Measurements from ENCODE around the gene COL4A1.

COL4A1 gene

GRCh38 chr13:110133425-110134235 lies 173.3 kb downstream of the COL4A1 start:
- H3K27me3 ChIP-seq (ENCODE audit: insufficient read depth, low read length), result no peaks in the 10 kb centered on the region
- H3K79me2 ChIP-seq (ENCODE audit: insufficient read depth, low read length), result no peaks in the 10 kb centered on the region
- H3K9me2 ChIP-seq (ENCODE audit: low read depth, low read length), result no peaks in the 10 kb centered on the region
- no peak overlapping the region for H2AFZ ChIP-seq (ENCODE audit: low read length)
- no peaks in the 10 kb centered on the region for H4K20me1 ChIP-seq (ENCODE audit: insufficient read depth, low read length)
- H3F3A ChIP-seq (ENCODE audit: insufficient read depth, low read length), result no peaks in the 10 kb centered on the region
- TF ChIP-seq, protein P1, sequence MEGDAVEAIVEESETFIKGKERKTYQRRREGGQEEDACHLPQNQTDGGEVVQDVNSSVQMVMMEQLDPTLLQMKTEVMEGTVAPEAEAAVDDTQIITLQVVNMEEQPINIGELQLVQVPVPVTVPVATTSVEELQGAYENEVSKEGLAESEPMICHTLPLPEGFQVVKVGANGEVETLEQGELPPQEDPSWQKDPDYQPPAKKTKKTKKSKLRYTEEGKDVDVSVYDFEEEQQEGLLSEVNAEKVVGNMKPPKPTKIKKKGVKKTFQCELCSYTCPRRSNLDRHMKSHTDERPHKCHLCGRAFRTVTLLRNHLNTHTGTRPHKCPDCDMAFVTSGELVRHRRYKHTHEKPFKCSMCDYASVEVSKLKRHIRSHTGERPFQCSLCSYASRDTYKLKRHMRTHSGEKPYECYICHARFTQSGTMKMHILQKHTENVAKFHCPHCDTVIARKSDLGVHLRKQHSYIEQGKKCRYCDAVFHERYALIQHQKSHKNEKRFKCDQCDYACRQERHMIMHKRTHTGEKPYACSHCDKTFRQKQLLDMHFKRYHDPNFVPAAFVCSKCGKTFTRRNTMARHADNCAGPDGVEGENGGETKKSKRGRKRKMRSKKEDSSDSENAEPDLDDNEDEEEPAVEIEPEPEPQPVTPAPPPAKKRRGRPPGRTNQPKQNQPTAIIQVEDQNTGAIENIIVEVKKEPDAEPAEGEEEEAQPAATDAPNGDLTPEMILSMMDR (IDR thresholded peaks at IDR 0.05; ENCODE audit: low read length), result no peak
- TF ChIP-seq EZH2 (IDR thresholded peaks at IDR 0.05; ENCODE audit: borderline replicate concordance, low read length), result no peak
- H3K27ac ChIP-seq (ENCODE audit: low read depth, low read length, poor library complexity, severe bottlenecking), result no peak overlapping the region
- no peaks in the 10 kb centered on the region for H3K9me3 ChIP-seq (ENCODE audit: low read length)
- H3K9ac ChIP-seq (ENCODE audit: low read length), result no peak overlapping the region
- no peak overlapping the region for H3K4me2 ChIP-seq (ENCODE audit: low read length)
- no peaks in the 10 kb centered on the region for H3K4me1 ChIP-seq (ENCODE audit: insufficient read depth, low read length, severe bottlenecking)
- H3K36me3 ChIP-seq (ENCODE audit: insufficient read depth, low read length), result no peaks in the 10 kb centered on the region
- H3K4me3 ChIP-seq (ENCODE audit: low read depth, low read length, poor library complexity, severe bottlenecking), result no peak overlapping the region

DNA sequence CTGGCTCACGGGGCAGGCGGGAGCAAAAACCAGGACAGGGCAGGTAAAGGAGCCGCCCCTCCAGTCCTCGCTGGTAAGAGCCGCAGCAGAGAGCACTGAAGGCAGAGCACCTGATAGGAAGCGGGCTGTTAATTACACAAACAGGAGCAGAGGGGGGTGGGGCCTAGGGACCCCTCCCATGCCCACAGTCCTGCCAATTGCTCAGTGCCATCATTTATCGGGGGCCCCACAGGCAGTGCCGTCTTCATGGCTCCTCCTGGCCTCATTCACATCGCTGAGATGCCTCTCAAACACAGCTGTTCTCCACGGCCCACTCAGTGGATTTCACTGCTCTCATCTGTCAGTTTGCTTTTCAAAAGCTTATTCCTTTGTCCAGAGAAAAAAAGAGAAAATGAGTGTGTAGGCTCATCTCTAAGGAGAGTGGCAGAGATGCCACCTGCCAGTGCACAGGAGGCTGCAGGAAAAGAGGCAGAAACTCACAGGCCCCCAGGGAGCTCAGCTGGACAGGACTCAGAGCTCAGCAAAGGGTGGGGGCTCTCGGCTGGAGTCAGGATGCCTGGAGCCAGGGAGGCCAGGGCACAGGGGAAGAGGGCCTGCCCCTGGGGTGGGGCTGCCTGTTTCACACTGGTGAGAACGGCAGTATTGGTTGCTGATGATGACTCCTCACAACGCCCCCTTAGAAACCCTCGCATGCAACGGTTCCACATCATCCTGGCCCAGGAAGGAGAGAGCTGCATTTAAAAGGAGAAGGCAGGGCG lies 174.6 kb downstream of the COL4A1 start:
- no peaks in the 10 kb centered on the region for H3K9me3 ChIP-seq (ENCODE audit: low read length)
- no peaks in the 10 kb centered on the region for H3K27me3 ChIP-seq (ENCODE audit: insufficient read depth, low read length)
- H3K36me3 ChIP-seq (ENCODE audit: insufficient read depth, low read length), result no peaks in the 10 kb centered on the region
- no peaks in the 10 kb centered on the region for H3K9me2 ChIP-seq (ENCODE audit: low read depth, low read length)
- no peak overlapping the region for H3K27ac ChIP-seq (ENCODE audit: low read depth, low read length, poor library complexity, severe bottlenecking)
- H3F3A ChIP-seq (ENCODE audit: insufficient read depth, low read length), result no peaks in the 10 kb centered on the region
- no peaks in the 10 kb centered on the region for H3K4me1 ChIP-seq (ENCODE audit: insufficient read depth, low read length, severe bottlenecking)
- no peak overlapping the region for H3K4me2 ChIP-seq (ENCODE audit: low read length)
- H3K79me2 ChIP-seq (ENCODE audit: insufficient read depth, low read length), result no peaks in the 10 kb centered on the region
- H4K20me1 ChIP-seq (ENCODE audit: insufficient read depth, low read length), result no peaks in the 10 kb centered on the region
- no peak overlapping the region for H3K9ac ChIP-seq (ENCODE audit: low read length)
- H2AFZ ChIP-seq (ENCODE audit: low read length), result no peak overlapping the region
- no peak overlapping the region for H3K4me3 ChIP-seq (ENCODE audit: low read depth, low read length, poor library complexity, severe bottlenecking)
- TF ChIP-seq EZH2 (IDR thresholded peaks at IDR 0.05; ENCODE audit: borderline replicate concordance, low read length), result no peak
- TF ChIP-seq, protein P1 (IDR thresholded peaks at IDR 0.05; ENCODE audit: low read length), result no peak

- no peaks in the 10 kb centered on the region for H3K9me2 ChIP-seq (ENCODE audit: low read depth, low read length)
- H3K9ac ChIP-seq (ENCODE audit: low read length), result no peak overlapping the region
- no peak overlapping the region for H2AFZ ChIP-seq (ENCODE audit: low read length)
- H3K4me2 ChIP-seq (ENCODE audit: low read length), result no peak overlapping the region
- no peak for TF ChIP-seq EZH2 (IDR thresholded peaks at IDR 0.05; ENCODE audit: borderline replicate concordance, low read length)
- TF ChIP-seq, protein P1 (IDR thresholded peaks at IDR 0.05; ENCODE audit: low read length), result no peak
- H3K27me3 ChIP-seq (ENCODE audit: insufficient read depth, low read length), result no peaks in the 10 kb centered on the region
- no peaks in the 10 kb centered on the region for H3K79me2 ChIP-seq (ENCODE audit: insufficient read depth, low read length)
- H3K4me1 ChIP-seq (ENCODE audit: insufficient read depth, low read length, severe bottlenecking), result no peaks in the 10 kb centered on the region
- no peaks in the 10 kb centered on the region for H4K20me1 ChIP-seq (ENCODE audit: insufficient read depth, low read length)
- no peak overlapping the region for H3K4me3 ChIP-seq (ENCODE audit: low read depth, low read length, poor library complexity, severe bottlenecking)
- no peaks in the 10 kb centered on the region for H3K9me3 ChIP-seq (ENCODE audit: low read length)
- H3F3A ChIP-seq (ENCODE audit: insufficient read depth, low read length), result no peaks in the 10 kb centered on the region
- H3K36me3 ChIP-seq (ENCODE audit: insufficient read depth, low read length), result no peaks in the 10 kb centered on the region
- H3K27ac ChIP-seq (ENCODE audit: low read depth, low read length, poor library complexity, severe bottlenecking), result no peak overlapping the region
Observed at GRCh38 chr13:110131424-110131823, 175.5 kb downstream of the COL4A1 start.

All from OCI-LY1 (cell line).